A375 (cell line): ENCODE measurements around the gene EPC1. TPM values are rescaled to one million over a fixed set of nuclear protein-coding genes. Genes with fewer than 3 reads are reported as not detected.

Source experiments
- small RNA-seq: library from RNA; depleted of rRNA; stranded (forward); fragments of <200 nt; gene quantifications from one replicate; pipeline ENCODE3, GENCODE V24; 2014
- total RNA-seq: library from RNA; depleted of rRNA; stranded (reverse); fragments of >200 nt; shearing (Covaris generic); gene quantifications from 2 replicates; pipeline ENCODE4 v1.2.3, GENCODE V29; 2014; rRNA removed

Gene EPC1, protein sequence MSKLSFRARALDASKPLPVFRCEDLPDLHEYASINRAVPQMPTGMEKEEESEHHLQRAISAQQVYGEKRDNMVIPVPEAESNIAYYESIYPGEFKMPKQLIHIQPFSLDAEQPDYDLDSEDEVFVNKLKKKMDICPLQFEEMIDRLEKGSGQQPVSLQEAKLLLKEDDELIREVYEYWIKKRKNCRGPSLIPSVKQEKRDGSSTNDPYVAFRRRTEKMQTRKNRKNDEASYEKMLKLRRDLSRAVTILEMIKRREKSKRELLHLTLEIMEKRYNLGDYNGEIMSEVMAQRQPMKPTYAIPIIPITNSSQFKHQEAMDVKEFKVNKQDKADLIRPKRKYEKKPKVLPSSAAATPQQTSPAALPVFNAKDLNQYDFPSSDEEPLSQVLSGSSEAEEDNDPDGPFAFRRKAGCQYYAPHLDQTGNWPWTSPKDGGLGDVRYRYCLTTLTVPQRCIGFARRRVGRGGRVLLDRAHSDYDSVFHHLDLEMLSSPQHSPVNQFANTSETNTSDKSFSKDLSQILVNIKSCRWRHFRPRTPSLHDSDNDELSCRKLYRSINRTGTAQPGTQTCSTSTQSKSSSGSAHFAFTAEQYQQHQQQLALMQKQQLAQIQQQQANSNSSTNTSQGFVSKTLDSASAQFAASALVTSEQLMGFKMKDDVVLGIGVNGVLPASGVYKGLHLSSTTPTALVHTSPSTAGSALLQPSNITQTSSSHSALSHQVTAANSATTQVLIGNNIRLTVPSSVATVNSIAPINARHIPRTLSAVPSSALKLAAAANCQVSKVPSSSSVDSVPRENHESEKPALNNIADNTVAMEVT
- total RNA-seq = 60.8 and 71.6 TPM in 2 replicates

DNA sequence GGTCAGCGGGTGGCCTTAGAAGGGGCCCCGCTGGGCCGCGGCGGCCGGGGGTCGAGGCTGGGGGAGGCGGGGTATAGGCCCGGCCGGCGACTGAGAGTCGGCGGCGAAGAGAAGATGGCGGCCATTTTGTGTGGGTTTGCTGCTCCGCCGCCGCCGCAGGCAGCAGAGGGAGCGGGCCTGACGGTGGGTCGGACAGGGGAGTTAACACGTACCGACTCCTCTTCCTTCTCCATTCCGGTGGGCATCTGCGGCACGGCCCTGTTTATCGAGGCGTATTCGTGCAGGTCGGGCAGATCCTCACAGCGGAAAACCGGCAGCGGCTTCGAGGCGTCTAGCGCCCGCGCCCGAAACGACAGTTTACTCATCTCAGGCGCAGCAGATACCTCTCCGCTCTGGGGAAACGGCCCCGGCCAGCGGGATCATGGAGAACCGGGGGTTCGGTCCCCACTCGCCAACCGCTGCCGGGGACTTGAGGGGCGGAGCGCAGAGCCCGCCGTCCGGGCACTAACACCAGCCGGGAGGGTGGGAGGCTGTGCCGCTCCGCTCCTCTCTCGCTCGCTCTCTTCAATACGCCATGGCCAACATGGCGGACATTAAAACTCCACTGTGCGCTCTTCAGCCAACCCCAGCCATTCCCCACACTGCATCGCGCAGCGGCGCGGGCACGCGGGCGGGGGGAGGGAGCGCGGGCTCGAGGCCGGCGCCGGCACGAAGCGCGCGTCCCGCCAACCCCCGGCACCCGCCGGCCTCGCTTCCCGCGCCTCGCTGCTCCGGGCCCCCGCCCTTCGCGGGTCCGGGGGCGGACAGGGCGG lies at the start of gene EPC1:
Gene EPC1 (minus strand): TSS at position 608 of the 812 bp plus-strand sequence. CDS start 243 bp downstream, at position 365.

Small RNAs within 50 kb of the gene (small RNA-seq; reads per million reads assigned to genes)
- not detected for gene RNU6-1244P

Other genes with a start within 250 kb of the EPC1 start
- gene CCDC7, start 99.0 kb upstream of the EPC1 start, total RNA-seq = 1.9 and 2.9 TPM in 2 replicates